Pancreas (tissue), 10 donors: ENCODE data around the gene TEK. TPM values are rescaled to one million over a fixed set of nuclear protein-coding genes. Genes with fewer than 3 reads are reported as not detected.

Source experiments
- ATAC-seq, 4 donors: fragments of 200-7000 bp; cut with Tn5 transposase; one replicate each; pipeline versions ENCODE4 v1.8.0 to v1.9.1; 2020; ENCODE audit warnings: mild to moderate bottlenecking in 4 of 4, moderate library complexity in 4 of 4
- DNase-seq, 6 donors: peaks; one replicate each; pipeline ENCODE4 v3.0.0-alpha.2; 2020
- FAIRE-seq: peaks from 2 replicates; lab custom pipeline; 2012; peaks lifted over from hg19 to GRCh38; lab: Jason Lieb, UNC
- H3K27ac ChIP-seq, 4 donors: fragments of 200-600 bp; sonication (generic); 1 replicate in 3 of 4; 2 replicates in 1 of 4; pipeline versions ENCODE4 v1.5.0 to v1.8.0; 2020
- H3K27me3 ChIP-seq, 4 donors: fragments of 200-600 bp; one replicate each; pipeline ENCODE4 v1.8.0; 2021
- H3K36me3 ChIP-seq, 3 donors: fragments of 200-600 bp; sonication (generic) in 1 of 3; one replicate each; pipeline versions ENCODE4 v1.5.0 to v1.8.0; 2020 to 2021
- H3K4me1 ChIP-seq, 3 donors: fragments of 200-600 bp; one replicate each; pipeline ENCODE4 v1.8.0; 2021
- H3K4me3 ChIP-seq, 4 donors: fragments of 200-600 bp; sonication (generic) in 2 of 4; one replicate each; pipeline versions ENCODE4 v1.5.0 to v1.8.0; 2020 to 2021
- H3K9me3 ChIP-seq, 4 donors: fragments of 200-600 bp; one replicate each; pipeline ENCODE4 v1.8.0; 2021
- CTCF ChIP-seq, 4 donors: fragments of 200-600 bp; sonication (generic) in 3 of 4; IDR thresholded peaks; one replicate each; pipeline versions ENCODE4 v1.5.0 to v1.8.0; 2021; ENCODE audit warnings: antibody characterized with exemption in 4 of 4
- WGBS, 2 donors: extraction: QIAGEN DNeasy Blood & Tissue Kit; methylation state at CpG; one replicate each; pipeline ENCODE4 v1.1.7; 2013; 5-methylcytosine and 5-hydroxymethylcytosine counted together
- intact Hi-C, 3 donors: fragments of 100-400 bp; cut with DNase I; formaldehyde crosslinking; loops; one replicate each; pipeline versions ENCODE4 v1.11.1 to v1.14.2; 2022
- polyA plus RNA-seq, 2 donors: library from polyadenylated mRNA; stranded (reverse); fragments of 200-250 nt; gene quantifications; one replicate each; pipeline ENCODE4 v1.2.3, GENCODE V29; 2013
- total RNA-seq, 6 donors: library from RNA; stranded (reverse); fragmentation: NEBNext Ultra II Directional in 4 of 6; extraction: Animal tissue kit (Norgen Biotek cat#: 25700) in 4 of 6; gene quantifications; one replicate each; pipeline versions ENCODE4 v1.2.1 to v1.2.4, GENCODE V29; 2021 to 2023
- donor health status: healthy with polysubstance abuse.
- donor health status: DM: no; HTN: no; CAD: no; lungs with moderate emphysema.
- donor health status: DM: no; HTN: no; CAD: no.
- donor health status: control.
- donor health status: control.
- donor health status: Bipolar disorder and iron deficiency.
- donor health status: DM: yes; HTN: yes; CAD: no.
- donor health status: DM: no; HTN: no; CAD: no.
- donor health status: DM: no; HTN: no; CAD: no.
- donor health status: DM: yes; HTN: yes; CAD: no.

TEK gene
- total and polyA plus RNA-seq, 8 donors, result 0.91 to 3.8 (median 1.9) TPM

GRCh38 chr9:27205198-27205597 lies 96.2 kb downstream of the TEK start:
- Histone ChIP-seq H3K36me3 (no peaks in the 10 kb centered on the region), H3K4me3 (no peak overlapping the region), H3K4me1 (no peaks in the 10 kb centered on the region), H3K9me3 (no peaks in the 10 kb centered on the region), H3K27me3 (no peaks in the 10 kb centered on the region), H3K27ac (no peak overlapping the region)
- 76 to 77% methylated on average over 2 of the region's 2 CpGs for WGBS, 2 donors
- FAIRE-seq (no peak), ATAC-seq (no peak), DNase-seq (no peak)
- intact Hi-C loops, result no loop called here
- TF ChIP-seq CTCF (IDR thresholded peaks at IDR 0.05), result no peak

- DNase-seq (no peak), ATAC-seq (no peak), FAIRE-seq (no peak)
- H3K4me1 ChIP-seq, result no peaks in the 10 kb centered on the region
- H3K27me3 ChIP-seq, result no peaks in the 10 kb centered on the region
- H3K9me3 ChIP-seq, result no peaks in the 10 kb centered on the region
- intact Hi-C loops, result no loop called here
- WGBS, 2 donors, result 71 to 89% methylated on average over 7 of the region's 7 CpGs
- H3K4me3 ChIP-seq, result no peak overlapping the region
- TF ChIP-seq CTCF (IDR thresholded peaks at IDR 0.05), result no peak
- no peak overlapping the region for H3K27ac ChIP-seq
- H3K36me3 ChIP-seq, result no peaks in the 10 kb centered on the region
These were observed 97.0 kb downstream of the TEK start for GRCh38 chr9:27206041-27206440.

- no peak for TF ChIP-seq CTCF (IDR thresholded peaks at IDR 0.05)
- no peak for ATAC-seq
- Histone ChIP-seq H3K4me1 (no peaks in the 10 kb centered on the region), H3K36me3 (no peaks in the 10 kb centered on the region), H3K9me3 (no peaks in the 10 kb centered on the region), H3K27me3 (no peaks in the 10 kb centered on the region), H3K27ac (no peak overlapping the region), H3K4me3 (no peak overlapping the region)
- intact Hi-C loops, result no loop called here
- DNase-seq, result no peak
- 57 to 61% methylated on average over 3 of the region's 3 CpGs for WGBS, 2 donors
- FAIRE-seq, result no peak
These were observed 100.0 kb downstream of the TEK start for GRCh38 chr9:27209034-27209433.

GRCh38 chr9:27210588-27210987 lies 101.6 kb downstream of the TEK start:
- no peak for ATAC-seq
- DNase-seq, result no peak
- Histone ChIP-seq H3K36me3 (no peaks in the 10 kb centered on the region), H3K4me3 (no peak overlapping the region), H3K9me3 (no peaks in the 10 kb centered on the region), H3K4me1 (no peaks in the 10 kb centered on the region), H3K27me3 (no peaks in the 10 kb centered on the region), H3K27ac (no peak overlapping the region)
- no peak for FAIRE-seq
- 88 to 91% methylated on average over 7 of the region's 7 CpGs for WGBS, 2 donors
- no peak for TF ChIP-seq CTCF (IDR thresholded peaks at IDR 0.05)
- intact Hi-C loops, result no loop called here

GRCh38 chr9:27212191-27212590 lies 103.2 kb downstream of the TEK start:
- 55 to 61% methylated on average over 4 of the region's 4 CpGs for WGBS, 2 donors
- no peak for ATAC-seq
- no peaks in the 10 kb centered on the region for H3K9me3 ChIP-seq
- FAIRE-seq, result no peak
- intact Hi-C loops, result no loop called here
- no peaks in the 10 kb centered on the region for H3K36me3 ChIP-seq
- no peaks in the 10 kb centered on the region for H3K27me3 ChIP-seq
- no peak for DNase-seq
- no peak for TF ChIP-seq CTCF (IDR thresholded peaks at IDR 0.05)
- H3K27ac ChIP-seq, result no peak overlapping the region
- H3K4me3 ChIP-seq, result no peak overlapping the region
- H3K4me1 ChIP-seq, result no peaks in the 10 kb centered on the region
